Measurements from ENCODE around the gene GPR4. TPM values are rescaled to one million over a fixed set of nuclear protein-coding genes. Genes with fewer than 3 reads are reported as not detected.

GPR4 gene
- total RNA-seq, 5 donors from 2014 or later (not counting 1 experiment from before 2014, with no cell fraction given): 0.20 TPM; not detected in 4

DNA sequence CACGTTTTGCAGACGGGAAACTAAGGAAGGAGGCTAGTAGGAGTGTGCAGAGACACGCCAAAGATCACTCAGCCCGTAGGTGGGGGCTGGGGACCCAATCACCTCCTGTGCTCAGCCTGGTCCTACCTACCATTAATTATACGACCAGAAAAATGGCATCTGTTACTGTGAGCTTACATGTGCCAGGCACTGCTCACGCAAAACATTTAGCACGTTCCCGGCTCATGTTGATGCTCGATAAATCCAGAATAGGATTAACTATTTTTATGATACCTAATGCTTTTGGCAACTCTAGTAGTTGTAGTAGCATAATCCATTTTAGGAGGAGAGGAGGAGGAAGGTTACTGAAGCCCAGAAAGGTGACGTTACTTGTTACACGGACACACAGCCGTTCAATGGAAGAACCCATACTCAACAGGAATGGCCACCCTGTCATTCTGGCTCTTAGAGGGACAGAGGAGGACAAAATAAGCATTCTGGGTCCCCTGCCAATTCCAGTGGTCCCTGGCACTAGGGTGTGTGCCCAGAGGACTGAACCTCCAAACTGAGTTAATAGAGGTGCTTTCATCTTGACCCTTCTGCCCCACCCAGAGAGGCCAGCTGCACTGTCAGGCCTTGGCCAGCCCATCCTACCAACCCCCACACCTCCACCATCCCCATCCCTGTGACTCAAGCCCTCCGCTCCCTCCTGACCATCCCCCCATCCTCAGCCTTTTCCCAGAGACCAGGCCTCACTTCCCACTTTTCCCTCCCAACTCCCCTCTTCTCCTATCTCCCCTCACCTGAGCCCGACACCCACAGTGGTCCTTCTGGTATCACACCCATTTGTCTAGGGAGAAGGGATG lies 42.1 kb upstream of the GPR4 start:
- H3K4me3 ChIP-seq (ENCODE audit: control insufficient read depth in 1 of 2, extremely low read depth in 1 of 2, low read length in 1 of 2): no peak overlapping the region

DNA sequence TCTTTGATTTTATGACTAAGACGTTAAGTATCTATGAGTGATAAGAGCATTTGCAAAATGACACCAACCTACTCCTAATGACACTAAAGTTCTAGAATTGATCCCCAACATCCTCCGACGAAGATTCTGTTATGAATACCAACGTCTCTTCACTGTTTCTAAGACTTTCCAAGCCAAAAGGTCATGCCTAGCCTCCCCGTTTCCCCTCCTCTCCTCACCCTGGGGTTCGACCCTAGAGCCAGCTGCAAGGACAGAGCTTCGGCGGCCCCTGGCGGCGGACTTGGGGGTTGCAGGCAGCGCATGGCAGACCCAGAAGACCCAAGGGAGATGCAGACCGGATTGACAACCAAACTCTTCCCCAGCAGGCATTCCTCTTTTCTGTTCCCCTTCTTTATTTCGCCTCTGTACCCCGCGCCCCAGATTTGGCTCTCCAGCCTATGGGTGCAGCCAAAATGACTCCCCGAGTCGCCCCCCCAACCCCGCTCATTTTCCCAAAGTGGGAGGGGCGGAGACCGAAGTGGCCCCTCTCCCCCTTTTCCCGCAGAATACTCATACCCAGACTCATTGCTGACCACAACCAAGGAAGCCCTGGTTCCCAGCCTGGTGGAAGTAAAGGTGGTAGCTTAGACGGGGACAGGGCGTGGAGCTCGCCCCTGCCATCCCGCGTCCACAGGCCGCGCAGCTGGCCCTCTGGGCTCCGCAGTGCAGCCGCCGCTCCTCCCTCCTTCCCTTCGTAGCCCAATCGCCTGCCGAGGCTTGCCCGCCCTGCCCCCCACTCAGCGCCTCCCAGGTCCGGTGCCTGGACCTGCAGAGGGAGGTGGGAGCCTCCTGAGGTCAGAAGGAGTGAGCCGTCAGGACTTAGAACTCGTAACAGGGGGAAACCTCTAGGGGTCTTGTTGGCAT lies 41.3 kb upstream of the GPR4 start:
- H3K9me3 ChIP-seq: no peaks in the 10 kb centered on the region
- POLR2A ChIA-PET: interaction anchor here in 1 of 2 donors (0.5 kb wide), 1 partner anchor 92 kb away, joined by 3 read pairs; no protein-coding TSS in a partner anchor
- CTCF ChIA-PET: interaction anchor here (0.7 to 1.6 kb wide), 9 partner anchors 33 to 473 kb away, joined by 3 to 5 read pairs (median 3); no protein-coding TSS in a partner anchor
- H3K4me1 ChIP-seq (ENCODE audit: control insufficient read depth in 1 of 2, extremely low read depth in 1 of 2, insufficient read depth in 2 of 2, low read length in 2 of 2): peaks cover 9 to 72% of the 10 kb centered on the region in 2 experiments
- H3K27me3 Mint-ChIP-seq: peaks cover 0 to 4% of the 10 kb centered on the region in 2 donors
- peak overlapping the region; percentile 74 to 88 for H3K27ac Mint-ChIP-seq
- DNase-seq (peak; percentile 71 to 93 (median 85)), ATAC-seq (replicated peaks in 1 of 4) (peak; percentile 25 to 56 (median 33))
- no peaks in the 10 kb centered on the region for H3K9me3 Mint-ChIP-seq
- no peaks in the 10 kb centered on the region for H3K36me3 ChIP-seq (ENCODE audit: control insufficient read depth in 2 of 2, extremely low read depth in 1 of 2, insufficient read depth in 1 of 2, low read length in 1 of 2)
- 18% methylated on average over 31 of the region's 39 CpGs for WGBS (ENCODE audit: insufficient coverage)
- peaks cover 46 to 54% (median 51%) of the 10 kb centered on the region in 3 donors for H3K4me1 Mint-ChIP-seq
- H3K4me3 ChIP-seq (ENCODE audit: control insufficient read depth in 1 of 2, extremely low read depth in 1 of 2, low read length in 1 of 2): peak overlapping the region; percentile 52 to 59
- H3K27me3 ChIP-seq (replicated peaks in 1 of 2; ENCODE audit: control insufficient read depth in 2 of 2, extremely low read depth in 1 of 2, insufficient read depth in 2 of 2, low read length in 1 of 2): peaks cover 0 to 3% of the 10 kb centered on the region in 2 experiments
- peak overlapping the region; percentile 63 to 95 (median 69) for H3K4me3 Mint-ChIP-seq
- H3K36me3 Mint-ChIP-seq: no peaks in the 10 kb centered on the region
- H3K27ac ChIP-seq (ENCODE audit: low read length): peak overlapping the region; percentile 95

More for the DNA sequence above, 42.1 kb upstream of the GPR4 start:
- WGBS (ENCODE audit: insufficient coverage): 56% methylated on average over 8 of the region's 14 CpGs
- DNase-seq (peak in 1 of 35 experiments; percentile 18), ATAC-seq (replicated peaks in 1 of 4) (no peak)
- H3K36me3 Mint-ChIP-seq: no peaks in the 10 kb centered on the region
- H3K36me3 ChIP-seq (ENCODE audit: control insufficient read depth in 2 of 2, extremely low read depth in 1 of 2, insufficient read depth in 1 of 2, low read length in 1 of 2): no peaks in the 10 kb centered on the region
- no peak overlapping the region for H3K27ac ChIP-seq (ENCODE audit: low read length)
- no peaks in the 10 kb centered on the region for H3K9me3 Mint-ChIP-seq
- peaks cover 9 to 64% of the 10 kb centered on the region in 2 experiments for H3K4me1 ChIP-seq (ENCODE audit: control insufficient read depth in 1 of 2, extremely low read depth in 1 of 2, insufficient read depth in 2 of 2, low read length in 2 of 2)
- peaks cover 0 to 3% of the 10 kb centered on the region in 2 experiments for H3K27me3 ChIP-seq (replicated peaks in 1 of 2; ENCODE audit: control insufficient read depth in 2 of 2, extremely low read depth in 1 of 2, insufficient read depth in 2 of 2, low read length in 1 of 2)
- no peaks in the 10 kb centered on the region for H3K9me3 ChIP-seq
- H3K4me1 Mint-ChIP-seq: peaks cover 39 to 46% (median 45%) of the 10 kb centered on the region in 3 donors
- peak overlapping the region in 1 of 3 donors; percentile 34 for H3K4me3 Mint-ChIP-seq
- H3K27me3 Mint-ChIP-seq: peaks cover 0 to 4% of the 10 kb centered on the region in 2 donors
- H3K27ac Mint-ChIP-seq: peak overlapping the region in 1 of 2 donors; percentile 19
- CTCF ChIA-PET: interaction anchor here (0.7 to 1.6 kb wide), 4 partner anchors 38 to 205 kb away, joined by 3 to 5 read pairs (median 4); no protein-coding TSS in a partner anchor
- POLR2A ChIA-PET: no interaction called here

DNA sequence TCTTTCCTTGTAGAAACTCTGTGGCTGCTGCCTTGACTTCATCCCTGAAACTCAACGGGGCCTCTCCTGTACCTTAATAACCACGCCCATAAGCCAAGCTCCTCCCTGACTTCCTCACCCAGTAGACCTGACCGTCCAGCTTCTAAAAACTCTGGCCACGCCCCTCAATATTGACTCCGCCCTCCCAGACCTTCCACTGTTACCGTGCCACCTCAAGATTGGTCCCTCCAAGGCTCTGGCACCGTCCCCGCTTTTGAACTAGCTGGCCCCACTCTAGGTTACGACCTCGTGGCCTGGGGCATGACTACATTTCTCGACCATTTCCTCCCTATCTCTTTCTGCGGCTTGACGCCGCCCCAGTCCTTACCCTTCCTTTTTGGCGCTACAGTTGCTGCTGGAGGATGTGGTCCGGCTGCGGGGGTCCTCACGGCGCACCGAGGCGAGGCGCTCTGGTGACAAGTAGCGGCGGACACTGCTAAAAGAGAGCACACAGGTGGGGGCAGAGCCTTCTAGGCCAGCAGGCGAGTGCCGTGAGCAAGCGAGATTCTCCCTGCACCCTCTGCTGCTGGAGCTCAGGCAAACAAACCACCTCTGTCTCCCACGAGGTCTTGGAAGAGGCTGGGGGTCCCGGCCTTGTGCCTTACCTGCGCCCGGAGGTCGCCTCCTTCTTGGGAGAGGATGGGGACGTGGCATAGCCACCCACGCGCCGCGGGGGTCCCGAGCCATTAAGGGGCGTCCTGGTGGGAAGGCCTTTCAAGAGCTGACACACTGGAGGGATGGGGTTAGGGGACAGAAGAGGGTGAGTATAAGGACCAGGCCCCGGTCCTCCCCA lies 39.5 kb upstream of the GPR4 start:
- Histone ChIP-seq H3K9me3 (no peaks in the 10 kb centered on the region), H3K36me3 (ENCODE audit: control insufficient read depth in 2 of 2, extremely low read depth in 1 of 2, insufficient read depth in 1 of 2, low read length in 1 of 2) (no peaks in the 10 kb centered on the region), H3K27me3 (replicated peaks in 1 of 2; ENCODE audit: control insufficient read depth in 2 of 2, extremely low read depth in 1 of 2, insufficient read depth in 2 of 2, low read length in 1 of 2) (peaks cover 0 to 3% of the 10 kb centered on the region in 2 experiments), H3K4me3 (ENCODE audit: control insufficient read depth in 1 of 2, extremely low read depth in 1 of 2, low read length in 1 of 2) (peak overlapping the region; percentile 52 to 59), H3K4me1 (ENCODE audit: control insufficient read depth in 1 of 2, extremely low read depth in 1 of 2, insufficient read depth in 2 of 2, low read length in 2 of 2) (peaks cover 9 to 76% of the 10 kb centered on the region in 2 experiments), H3K27ac (ENCODE audit: low read length) (peak overlapping the region; percentile 95)
- Mint-ChIP-seq H3K9me3 (no peaks in the 10 kb centered on the region), H3K27ac (peak overlapping the region; percentile 91 to 93), H3K27me3 (peaks cover 0 to 4% of the 10 kb centered on the region in 2 donors), H3K36me3 (peaks cover 2% of the 10 kb centered on the region), H3K4me3 (peak overlapping the region; percentile 82 to 95 (median 83)), H3K4me1 (peaks cover 49 to 55% (median 52%) of the 10 kb centered on the region in 3 donors)
- WGBS (ENCODE audit: insufficient coverage): under 1% methylated on average over 29 of the region's 40 CpGs
- ATAC-seq (replicated peaks in 1 of 4) (peak in 3 of 4 experiments; percentile 10 to 35 (median 21)), DNase-seq (peak; percentile 10 to 74 (median 44))
- ChIA-PET CTCF (interaction anchor here in 1 of 2 donors (0.6 to 1.8 kb wide), 11 partner anchors 10 to 163 kb away, joined by 3 to 6 read pairs (median 4); partner anchors contain the start of genes QPCTL and SNRPD2), POLR2A (interaction anchor here (0.8 to 1.0 kb wide), 2 partner anchors 70 to 173 kb away, joined by 3 to 4 read pairs; partner anchors contain the start of gene FOSB (in 1 of the 2))

GRCh38 chr19:45640849-45641273 lies 38.8 kb upstream of the GPR4 start:
- H3K4me3 Mint-ChIP-seq: peak overlapping the region; percentile 82 to 95 (median 83)
- H3K4me3 ChIP-seq (ENCODE audit: control insufficient read depth in 1 of 2, extremely low read depth in 1 of 2, low read length in 1 of 2): peak overlapping the region in 1 of 2 donors; percentile 59
- no peaks in the 10 kb centered on the region for H3K9me3 ChIP-seq
- H3K27ac Mint-ChIP-seq: peak overlapping the region; percentile 91 to 93
- ChIA-PET CTCF (interaction anchor here (0.6 to 1.8 kb wide), 3 partner anchors 37 to 464 kb away, joined by 3 to 6 read pairs (median 5); no protein-coding TSS in a partner anchor), POLR2A (no interaction called here)
- peaks cover 6% of the 10 kb centered on the region for H3K36me3 Mint-ChIP-seq
- WGBS (ENCODE audit: insufficient coverage): 58% methylated on average over 17 of the region's 17 CpGs
- H3K27ac ChIP-seq (ENCODE audit: low read length): peak overlapping the region; percentile 95
- peak in 14 of 35 experiments; percentile 4 to 46 (median 18) for DNase-seq
- H3K27me3 ChIP-seq (replicated peaks in 1 of 2; ENCODE audit: control insufficient read depth in 2 of 2, extremely low read depth in 1 of 2, insufficient read depth in 2 of 2, low read length in 1 of 2): peaks cover 0 to under 1% of the 10 kb centered on the region in 2 experiments
- ATAC-seq (replicated peaks in 1 of 4): no peak
- peaks cover 9 to 69% of the 10 kb centered on the region in 2 experiments for H3K4me1 ChIP-seq (ENCODE audit: control insufficient read depth in 1 of 2, extremely low read depth in 1 of 2, insufficient read depth in 2 of 2, low read length in 2 of 2)
- H3K27me3 Mint-ChIP-seq: no peaks in the 10 kb centered on the region
- no peaks in the 10 kb centered on the region for H3K9me3 Mint-ChIP-seq
- no peaks in the 10 kb centered on the region for H3K36me3 ChIP-seq (ENCODE audit: control insufficient read depth in 2 of 2, extremely low read depth in 1 of 2, insufficient read depth in 1 of 2, low read length in 1 of 2)
- H3K4me1 Mint-ChIP-seq: peaks cover 43 to 49% (median 46%) of the 10 kb centered on the region in 3 donors

DNA sequence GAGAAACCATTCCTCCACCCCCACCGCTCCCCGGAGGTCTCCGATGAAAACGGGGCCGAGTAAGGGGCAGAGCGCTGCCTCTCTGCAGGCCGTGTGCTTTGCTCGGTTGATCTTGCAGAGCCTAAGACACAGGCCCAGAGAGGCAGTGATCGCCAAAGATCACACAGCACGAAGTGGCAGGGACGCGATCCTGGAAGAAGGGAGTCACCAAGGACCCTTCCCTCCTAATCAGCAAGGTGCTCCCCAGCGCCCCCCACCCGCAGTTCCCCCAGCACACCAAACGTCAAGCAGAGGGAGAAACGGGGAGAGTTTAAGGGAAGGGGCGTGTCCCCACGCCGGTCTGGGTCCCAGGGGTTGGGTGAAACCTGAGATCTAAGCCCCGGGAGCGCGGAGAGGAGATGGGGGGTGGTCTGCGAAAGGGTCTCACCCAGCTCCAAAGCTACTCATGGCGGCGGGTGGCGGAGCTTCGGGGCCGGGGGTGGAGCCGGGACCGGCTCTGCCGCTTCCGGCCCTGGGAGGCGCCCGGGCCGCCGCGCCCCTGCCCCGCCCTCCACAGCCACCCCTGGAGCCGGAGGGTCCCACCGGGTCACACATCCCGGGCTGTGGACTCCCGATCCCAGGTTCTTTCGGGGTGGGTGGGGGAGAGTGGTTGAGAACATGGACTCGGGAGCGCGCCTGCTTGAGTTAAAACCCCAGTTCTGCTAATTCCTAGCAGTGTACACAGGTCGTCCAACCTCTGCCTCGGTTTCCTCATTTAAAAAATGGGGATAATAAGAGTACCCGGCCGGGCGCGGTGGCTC lies 37.1 kb upstream of the GPR4 start, which contains the start of gene EML2:
EML2 (minus strand) TSS at position 468 of the 800 bp plus-strand sequence; CDS start at position 447, 21 bp downstream.
- POLR2A ChIA-PET: interaction anchor here in 1 of 2 donors (0.5 to 0.6 kb wide), 2 partner anchors 23 to 65 kb away, joined by 4 to 6 read pairs; no protein-coding TSS in a partner anchor
- Mint-ChIP-seq H3K36me3 (peaks cover 6% of the 10 kb centered on the region), H3K27ac (peak within 1 kb of the TSS; percentile 89 to 90), H3K4me3 (peak within 1 kb of the TSS; percentile 92 to 95 (median 93)), H3K4me1 (peaks cover 40 to 44% (median 42%) of the 10 kb centered on the region in 3 donors), H3K27me3 (no peaks in the 10 kb centered on the region), H3K9me3 (no peaks in the 10 kb centered on the region)
- Histone ChIP-seq H3K27ac (ENCODE audit: low read length) (peak within 1 kb of the TSS; percentile 44), H3K36me3 (ENCODE audit: control insufficient read depth in 2 of 2, extremely low read depth in 1 of 2, insufficient read depth in 1 of 2, low read length in 1 of 2) (no peaks in the 10 kb centered on the region), H3K4me3 (ENCODE audit: control insufficient read depth in 1 of 2, extremely low read depth in 1 of 2, low read length in 1 of 2) (peak within 1 kb of the TSS; percentile 68 to 75), H3K27me3 (replicated peaks in 1 of 2; ENCODE audit: control insufficient read depth in 2 of 2, extremely low read depth in 1 of 2, insufficient read depth in 2 of 2, low read length in 1 of 2) (no peaks in the 10 kb centered on the region), H3K4me1 (ENCODE audit: control insufficient read depth in 1 of 2, extremely low read depth in 1 of 2, insufficient read depth in 2 of 2, low read length in 2 of 2) (peaks cover 9 to 57% of the 10 kb centered on the region in 2 experiments), H3K9me3 (no peaks in the 10 kb centered on the region)
- ATAC-seq (replicated peaks in 1 of 4) (peak; percentile 20 to 50 (median 44)), DNase-seq (peak in 31 of 35 experiments; percentile 15 to 68 (median 35))
- CTCF ChIA-PET: interaction anchor here (0.6 kb wide), 2 partner anchors 35 to 41 kb away, joined by 3 to 5 read pairs; no protein-coding TSS in a partner anchor
- WGBS (ENCODE audit: insufficient coverage): 2% methylated on average over 39 of the region's 52 CpGs

Measured in T-cell (primary cell).